GM20000 (cell line): Measurements from ENCODE around the gene HYI.

Experiments used
- DNase-seq: peaks from one replicate; pipeline ENCODE4 v3.0.0; 2012; ENCODE audit warnings: low spot score
- CTCF ChIP-seq: IDR thresholded peaks from 2 replicates; pipeline ENCODE4 v1.5.1; 2012; ENCODE audit warnings: mild to moderate bottlenecking, control low read depth; ENCODE audit errors: extremely low read depth, missing control alignments

The HYI gene

GRCh38 chr1:43436371-43436770, 17.4 kb downstream of the HYI start:
- no peak for TF ChIP-seq CTCF
- no peak for DNase-seq

GRCh38 chr1:43435146-43436145, 18.3 kb downstream of the HYI start:
- no peak for DNase-seq
- no peak for TF ChIP-seq CTCF

- TF ChIP-seq CTCF, result no peak
- no peak for DNase-seq
Measured at GRCh38 chr1:43434256-43434655, 19.5 kb downstream of the HYI start.

- no peak for DNase-seq
- no peak for TF ChIP-seq CTCF
Measured at GRCh38 chr1:43432907-43433306, 20.8 kb downstream of the HYI start.

GRCh38 chr1:43432171-43432860, 21.4 kb downstream of the HYI start:
- no peak for TF ChIP-seq CTCF
- DNase-seq, result no peak

- no peak for DNase-seq
- TF ChIP-seq CTCF, result no peak
Measured at GRCh38 chr1:43431676-43432075, 22.1 kb downstream of the HYI start.

GRCh38 chr1:43430831-43431230, 22.9 kb downstream of the HYI start:
- no peak for DNase-seq
- no peak for TF ChIP-seq CTCF
